HEK293 (cell line): ENCODE measurements around the gene SH3RF3.

Source experiments
- CTCF ChIP-seq: fragments of 450-650 bp; formaldehyde crosslinking; IDR thresholded peaks from 2 replicates; pipeline ENCODE4 v1.5.1; 2016; ENCODE audit warnings: missing biosample characterization, missing genetic modification characterization
- REST ChIP-seq: fragments of 450-650 bp; formaldehyde crosslinking; IDR thresholded peaks from 2 replicates; pipeline ENCODE4 v1.5.1; 2016; ENCODE audit warnings: missing biosample characterization, missing genetic modification characterization
- TCF7L2 ChIP-seq: IDR thresholded peaks from 2 replicates; pipeline ENCODE4 v1.6.1; 2011; ENCODE audit warnings: low read depth, mild to moderate bottlenecking, inconsistent platforms, low read length, moderate library complexity, borderline replicate concordance
- ZNF510 ChIP-seq: fragments of 450-650 bp; formaldehyde crosslinking; IDR thresholded peaks from 2 replicates; pipeline ENCODE4 v1.5.1; 2018; ENCODE audit warnings: mild to moderate bottlenecking, missing genetic modification characterization, missing biosample characterization; ENCODE audit not compliant: insufficient replicate concordance
- ZNF677 ChIP-seq: fragments of 450-650 bp; IDR thresholded peaks from 2 replicates; pipeline ENCODE4 v1.5.0; 2018; ENCODE audit warnings: missing biosample characterization, mild to moderate bottlenecking, missing genetic modification characterization, moderate library complexity

GRCh38 chr2:109385506-109385905 lies 256.5 kb downstream of the SH3RF3 start:
- TF ChIP-seq REST (tag by site-specific recombination) (no peak), CTCF (tag by site-specific recombination) (no peak), ZNF677 (tag by site-specific recombination) (no peak), ZNF510 (tag by site-specific recombination) (no peak), TCF7L2 (no peak)
